Mononuclear cell (primary cell): ENCODE measurements around the gene OR7C1. TPM values are rescaled to one million over a fixed set of nuclear protein-coding genes. Genes with fewer than 3 reads are reported as not detected.

Experiments
- H3K27me3 ChIP-seq: 2 replicates; pipeline ENCODE4 v1.6.0; 2011; ENCODE audit warnings: low read length, control low read depth; ENCODE audit not compliant: insufficient read depth
- H3K4me1 ChIP-seq: 2 replicates; pipeline ENCODE4 v1.5.1; 2011; ENCODE audit warnings: mild to moderate bottlenecking, low read length, control low read depth; ENCODE audit not compliant: insufficient read depth
- H3K4me3 ChIP-seq: 2 replicates; pipeline ENCODE4 v1.5.1; 2011; ENCODE audit warnings: mild to moderate bottlenecking, low read length, moderate library complexity
- H3K9me3 ChIP-seq: 2 replicates; pipeline ENCODE4 v1.5.1; 2011; ENCODE audit warnings: low read depth, mild to moderate bottlenecking, control low read depth, low read length
- total RNA-seq: library from RNA; depleted of rRNA; stranded (reverse); fragments of >200 nt; gene quantifications from one replicate; pipeline ENCODE4 v1.2.3, GENCODE V29; 2012

OR7C1 gene
- total RNA-seq, 1 donor: not detected

DNA sequence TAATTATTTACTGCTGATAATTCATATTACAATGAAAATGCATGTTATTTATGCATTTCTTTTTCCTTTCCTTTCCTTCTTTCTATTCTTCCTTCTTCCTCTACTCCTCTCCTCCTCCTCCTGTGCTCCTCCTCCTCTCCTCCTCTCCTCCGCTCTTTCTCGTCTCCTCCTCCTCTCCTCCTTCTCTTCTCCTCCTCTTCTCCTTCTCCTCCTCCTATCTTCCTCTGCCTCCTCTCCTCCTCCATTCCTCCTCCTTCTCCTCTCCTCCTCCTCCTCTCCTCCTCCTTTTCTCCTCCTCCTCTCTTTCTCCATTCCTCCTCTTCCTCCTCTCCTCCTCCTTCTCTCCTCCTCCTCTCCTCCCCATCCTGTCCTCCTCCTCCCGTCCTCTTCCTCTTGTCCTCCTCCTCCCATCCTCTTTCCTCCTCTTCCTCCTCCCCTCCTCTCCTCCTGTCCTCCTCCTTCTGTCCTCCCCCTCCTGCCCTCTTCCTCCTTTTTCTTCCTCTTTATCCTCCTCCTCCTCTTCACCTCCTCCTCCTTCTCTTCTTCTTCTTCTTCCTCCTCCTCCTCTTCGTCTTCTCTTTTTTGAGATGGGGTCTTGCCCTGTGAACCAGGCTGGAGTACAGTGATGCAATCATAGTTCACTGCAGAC, 71.4 kb downstream of the OR7C1 start:
- Histone ChIP-seq H3K4me3 (no peak overlapping the region), H3K27me3 (no peaks in the 10 kb centered on the region), H3K4me1 (no peaks in the 10 kb centered on the region), H3K9me3 (no peaks in the 10 kb centered on the region)

DNA sequence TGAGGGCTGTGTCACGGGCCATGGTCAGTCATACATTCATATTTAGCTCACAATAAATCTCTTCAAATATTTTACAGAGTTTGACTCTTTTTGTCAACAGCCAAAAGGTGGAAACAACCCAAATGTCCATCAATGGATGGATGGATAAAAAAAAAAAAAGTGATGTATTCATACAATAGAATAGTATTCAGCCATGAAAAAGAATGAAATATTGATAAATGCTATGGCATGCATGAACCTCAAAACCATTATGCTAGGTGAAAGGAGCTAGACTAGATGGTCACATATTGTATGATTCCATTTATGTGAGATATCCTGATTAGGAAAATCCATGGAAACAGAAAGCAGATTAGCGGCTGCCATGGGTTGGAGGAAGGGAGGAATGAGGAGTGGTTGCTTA, 72.9 kb downstream of the OR7C1 start:
- H3K9me3 ChIP-seq: no peaks in the 10 kb centered on the region
- no peaks in the 10 kb centered on the region for H3K4me1 ChIP-seq

DNA sequence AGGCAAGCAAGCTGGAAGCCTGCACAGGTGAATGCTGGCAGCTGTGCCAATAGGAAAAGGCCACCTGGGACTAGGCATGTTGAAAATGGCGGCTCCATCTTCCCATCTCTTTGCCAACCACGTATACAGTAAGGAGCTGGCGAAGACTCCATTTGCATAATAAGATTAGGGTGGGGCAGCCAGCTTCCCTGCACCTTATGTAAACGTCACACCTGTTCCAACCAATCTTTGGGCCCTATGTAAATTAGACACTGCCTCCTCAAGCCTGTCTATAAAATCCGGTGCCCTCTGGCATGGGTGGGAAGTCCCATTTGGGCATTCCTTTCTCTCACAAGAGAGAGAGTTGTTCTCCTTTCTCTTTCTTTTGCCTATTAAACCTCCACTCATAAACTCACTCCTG, 73.4 kb downstream of the OR7C1 start:
- Histone ChIP-seq H3K4me3 (no peak overlapping the region), H3K4me1 (no peaks in the 10 kb centered on the region), H3K27me3 (no peaks in the 10 kb centered on the region), H3K9me3 (no peaks in the 10 kb centered on the region)

More for the DNA sequence above, 72.9 kb downstream of the OR7C1 start:
- Histone ChIP-seq H3K4me3 (no peak overlapping the region), H3K27me3 (no peaks in the 10 kb centered on the region)

GRCh38 chr19:14758816-14759215, 76.2 kb downstream of the OR7C1 start:
- no peaks in the 10 kb centered on the region for H3K9me3 ChIP-seq
- no peaks in the 10 kb centered on the region for H3K27me3 ChIP-seq

GRCh38 chr19:14748601-14749000, 86.4 kb downstream of the OR7C1 start:
- Histone ChIP-seq H3K9me3 (no peaks in the 10 kb centered on the region), H3K27me3 (no peaks in the 10 kb centered on the region)

More at GRCh38 chr19:14758816-14759215, 76.2 kb downstream of the OR7C1 start:
- H3K4me3 ChIP-seq: no peak overlapping the region
- H3K4me1 ChIP-seq: no peaks in the 10 kb centered on the region

More at GRCh38 chr19:14748601-14749000, 86.4 kb downstream of the OR7C1 start:
- no peaks in the 10 kb centered on the region for H3K4me1 ChIP-seq
- no peak overlapping the region for H3K4me3 ChIP-seq

Other genes with a start within 250 kb of the OR7C1 start
- 0.63 TPM for gene ADGRE3, start 160.3 kb downstream of the OR7C1 start, total RNA-seq
- gene ZNF333, start 145.1 kb downstream of the OR7C1 start, total RNA-seq: 10.7 TPM
- gene ADGRE2, start 56.6 kb downstream of the OR7C1 start, total RNA-seq: 22.7 TPM
- 0.10 TPM for gene OR7A5, start within 50 bp of the OR7C1 start, total RNA-seq
- not detected for gene OR7A10, start 13.7 kb upstream of the OR7C1 start, total RNA-seq
- not detected for gene OR7A17, start 50.9 kb upstream of the OR7C1 start, total RNA-seq
- gene OR7C2, start 106.3 kb upstream of the OR7C1 start, total RNA-seq: not detected
- 0.10 TPM for gene SLC1A6, start 144.7 kb upstream of the OR7C1 start, total RNA-seq
- not detected for gene CASP14, start 214.3 kb upstream of the OR7C1 start, total RNA-seq
- gene OR1I1, start 247.0 kb upstream of the OR7C1 start, total RNA-seq: not detected